Lower lobe of right lung (tissue), 2 donors: ENCODE results near the gene FRMD1. TPM values are rescaled to one million over a fixed set of nuclear protein-coding genes. Genes with fewer than 3 reads are reported as not detected.

Experiments
- ATAC-seq, 2 donors: fragments of 200-7000 bp; cut with Tn5 transposase; one replicate each; pipeline ENCODE4 v1.9.1; 2020 to 2022; ENCODE audit warnings: mild to moderate bottlenecking in 2 of 2, moderate library complexity in 2 of 2
- DNase-seq: peaks from one replicate; pipeline ENCODE4 v3.0.0-alpha.2; 2020
- H3K27ac ChIP-seq: fragments of 200-600 bp; one replicate; pipeline ENCODE4 v1.8.0; 2022
- H3K27me3 ChIP-seq: fragments of 200-600 bp; one replicate; pipeline ENCODE4 v1.8.0; 2022; ENCODE audit warnings: low read depth
- H3K36me3 ChIP-seq: fragments of 200-600 bp; one replicate; pipeline ENCODE4 v1.8.0; 2022; ENCODE audit warnings: mild to moderate bottlenecking
- H3K4me1 ChIP-seq: fragments of 200-600 bp; one replicate; pipeline ENCODE4 v1.8.0; 2022
- H3K4me3 ChIP-seq: fragments of 200-600 bp; one replicate; pipeline ENCODE4 v1.8.0; 2022; ENCODE audit warnings: mild to moderate bottlenecking
- H3K9me3 ChIP-seq: fragments of 200-600 bp; one replicate; pipeline ENCODE4 v1.8.0; 2022
- CTCF ChIP-seq: fragments of 200-600 bp; IDR thresholded peaks from one replicate; pipeline ENCODE4 v1.8.0; 2022; ENCODE audit warnings: antibody characterized with exemption, mild to moderate bottlenecking
- intact Hi-C: fragments of 100-400 bp; cut with DNase I; formaldehyde crosslinking; loops from one replicate; pipeline ENCODE4 v1.11.0; 2022
- total RNA-seq: library from RNA; stranded (reverse); fragmentation: NEBNext Ultra II Directional; extraction: Animal tissue kit (Norgen Biotek cat#: 25700); gene quantifications from one replicate; pipeline ENCODE4 v1.2.1, GENCODE V29; 2021
- donor health status: DM: no; HTN: yes; CAD: no; lungs with severe emphysema.

Gene FRMD1
- total RNA-seq, 1 donor from 2014 or later = not detected

GRCh38 chr6:168041928-168042327, 37.1 kb downstream of the FRMD1 start:
- no peak overlapping the region for H3K27ac ChIP-seq
- peaks cover 27% of the 10 kb centered on the region for H3K9me3 ChIP-seq
- DNase-seq (no peak), ATAC-seq (no peak)
- peaks cover 13% of the 10 kb centered on the region for H3K4me1 ChIP-seq
- no peaks in the 10 kb centered on the region for H3K27me3 ChIP-seq
- no peaks in the 10 kb centered on the region for H3K36me3 ChIP-seq
- H3K4me3 ChIP-seq = no peak overlapping the region
- no peak for TF ChIP-seq CTCF
- intact Hi-C loops = no loop called here

- peaks cover 27% of the 10 kb centered on the region for H3K9me3 ChIP-seq
- TF ChIP-seq CTCF = no peak
- H3K4me3 ChIP-seq = no peak overlapping the region
- intact Hi-C loops = no loop called here
- no peak overlapping the region for H3K27ac ChIP-seq
- H3K27me3 ChIP-seq = no peaks in the 10 kb centered on the region
- no peak for DNase-seq
- no peaks in the 10 kb centered on the region for H3K36me3 ChIP-seq
- ATAC-seq = no peak
- peaks cover 12% of the 10 kb centered on the region for H3K4me1 ChIP-seq
Observed at GRCh38 chr6:168040856-168041496, 38.0 kb downstream of the FRMD1 start.

- no peaks in the 10 kb centered on the region for H3K27me3 ChIP-seq
- no peaks in the 10 kb centered on the region for H3K36me3 ChIP-seq
- no peak overlapping the region for H3K27ac ChIP-seq
- ATAC-seq (no peak), DNase-seq (no peak)
- no peak overlapping the region for H3K4me3 ChIP-seq
- intact Hi-C loops = no loop called here
- H3K9me3 ChIP-seq = peaks cover 27% of the 10 kb centered on the region
- no peak for TF ChIP-seq CTCF
- H3K4me1 ChIP-seq = peaks cover 9% of the 10 kb centered on the region
Observed at GRCh38 chr6:168039849-168040248, 39.2 kb downstream of the FRMD1 start.

- intact Hi-C loops = no loop called here
- DNase-seq (no peak), ATAC-seq (no peak)
- H3K27ac ChIP-seq = no peak overlapping the region
- peaks cover 9% of the 10 kb centered on the region for H3K4me1 ChIP-seq
- peaks cover 27% of the 10 kb centered on the region for H3K9me3 ChIP-seq
- no peak overlapping the region for H3K4me3 ChIP-seq
- no peak for TF ChIP-seq CTCF
- no peaks in the 10 kb centered on the region for H3K36me3 ChIP-seq
- no peaks in the 10 kb centered on the region for H3K27me3 ChIP-seq
Observed at GRCh38 chr6:168039301-168039700, 39.7 kb downstream of the FRMD1 start.

DNA sequence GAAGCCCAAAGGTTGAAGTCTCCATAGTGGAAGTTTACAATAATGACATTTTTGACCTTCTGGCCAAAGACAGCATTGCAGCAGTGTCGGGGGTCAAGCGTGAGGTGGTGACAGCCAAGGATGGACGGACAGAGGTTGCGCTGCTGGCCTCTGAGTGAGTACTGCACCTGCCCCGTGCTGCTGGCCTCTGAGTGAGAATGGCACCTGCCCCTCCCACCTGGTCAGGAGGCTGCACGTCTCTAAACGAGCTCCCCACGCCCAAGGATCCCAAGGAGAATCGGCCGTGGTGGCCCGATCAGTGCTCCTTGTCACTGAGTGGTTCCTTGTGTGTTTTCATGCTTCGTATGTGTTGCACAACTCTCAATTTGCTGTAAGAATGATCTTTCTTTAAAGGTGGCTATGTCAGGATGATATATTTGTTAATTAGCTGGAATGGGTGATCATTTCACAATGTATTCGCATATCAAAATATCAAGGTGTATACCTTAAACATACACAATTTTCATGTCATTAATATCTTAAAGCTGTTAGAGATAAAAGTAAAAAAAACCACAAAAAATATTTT, 40.4 kb downstream of the FRMD1 start:
- Histone ChIP-seq H3K36me3 (no peaks in the 10 kb centered on the region), H3K4me3 (no peak overlapping the region), H3K9me3 (peaks cover 27% of the 10 kb centered on the region), H3K27ac (no peak overlapping the region), H3K4me1 (peaks cover 9% of the 10 kb centered on the region), H3K27me3 (no peaks in the 10 kb centered on the region)
- no peak for DNase-seq
- no peak for TF ChIP-seq CTCF
- no peak for ATAC-seq
- intact Hi-C loops = no loop called here
